RWPE1 (cell line): ENCODE data around the gene SCYL3.
"Not testable (repeated sequence)": the region's sequence is repeated elsewhere in the genome, so short reads cannot be mapped to it uniquely, and the experiment has no call there.

ENCODE experiments used
- CTCF ChIA-PET: fragments of 350-600 bp; sonication (Branson Sonifier 250); formaldehyde crosslinking; extraction: SDS; loops from one replicate; lab custom pipeline; 2021; lab: Yijun Ruan, JAX
- POLR2A ChIA-PET: fragments of 400-600 bp; formaldehyde crosslinking; extraction: SDS; loops from one replicate; lab custom pipeline; 2020; ENCODE audit warnings: antibody characterized with exemption; ENCODE audit not compliant: low non-redundant PET; lab: Yijun Ruan, JAX
- DNase-seq: peaks from one replicate; pipeline ENCODE4 v3.0.0; 2012; ENCODE audit warnings: low spot score
- H3K27ac ChIP-seq: fragments of 450-650 bp; 2 replicates; pipeline ENCODE4 v1.5.1; 2017
- CTCF ChIP-seq: fragments of 450-650 bp; conservative IDR thresholded peaks from 2 replicates; pipeline ENCODE4 v1.5.1; 2017; ENCODE audit warnings: low read depth, mild to moderate bottlenecking

Gene SCYL3

GRCh38 chr1:169814265-169814664, 79.4 kb downstream of the SCYL3 start:
- DNase-seq: no peak
- ChIA-PET CTCF (no interaction called here), POLR2A (no interaction called here)
- no peak overlapping the region for H3K27ac ChIP-seq
- no peak for TF ChIP-seq CTCF

- ChIA-PET CTCF (no interaction called here), POLR2A (no interaction called here)
- DNase-seq: no peak
- H3K27ac ChIP-seq: no peak overlapping the region
- TF ChIP-seq CTCF: no peak
Observed at GRCh38 chr1:169812131-169812530, 81.6 kb downstream of the SCYL3 start.

- CTCF ChIA-PET, H3K27ac ChIP-seq, POLR2A ChIA-PET: not testable (repeated sequence)
Observed at GRCh38 chr1:169811418-169812035, 82.2 kb downstream of the SCYL3 start.

GRCh38 chr1:169809370-169810095, 84.2 kb downstream of the SCYL3 start:
- POLR2A ChIA-PET: no interaction called here

More at GRCh38 chr1:169811418-169812035, 82.2 kb downstream of the SCYL3 start:
- not testable (repeated sequence) for DNase-seq

GRCh38 chr1:169804941-169805340, 88.8 kb downstream of the SCYL3 start:
- no peak overlapping the region for H3K27ac ChIP-seq
- CTCF ChIA-PET: no interaction called here
- POLR2A ChIA-PET: no interaction called here
- TF ChIP-seq CTCF: no peak
- DNase-seq: no peak

More at GRCh38 chr1:169809370-169810095, 84.2 kb downstream of the SCYL3 start:
- peak; percentile 67 for TF ChIP-seq CTCF
- CTCF ChIA-PET: interaction anchor here (0.5 to 2.0 kb wide), 13 partner anchors 44 to 1572 kb away, joined by 3 to 13 read pairs (median 4); partner anchors contain the start of genes F5 and SELE
- peak; percentile 26 for DNase-seq
- no peak overlapping the region for H3K27ac ChIP-seq

- no peak overlapping the region for H3K27ac ChIP-seq
- TF ChIP-seq CTCF: no peak
- ChIA-PET CTCF (no interaction called here), POLR2A (no interaction called here)
- no peak for DNase-seq
Observed at GRCh38 chr1:169802888-169803287, 90.8 kb downstream of the SCYL3 start.
